Measurements from ENCODE around the gene BAHCC1.

BAHCC1 gene

DNA sequence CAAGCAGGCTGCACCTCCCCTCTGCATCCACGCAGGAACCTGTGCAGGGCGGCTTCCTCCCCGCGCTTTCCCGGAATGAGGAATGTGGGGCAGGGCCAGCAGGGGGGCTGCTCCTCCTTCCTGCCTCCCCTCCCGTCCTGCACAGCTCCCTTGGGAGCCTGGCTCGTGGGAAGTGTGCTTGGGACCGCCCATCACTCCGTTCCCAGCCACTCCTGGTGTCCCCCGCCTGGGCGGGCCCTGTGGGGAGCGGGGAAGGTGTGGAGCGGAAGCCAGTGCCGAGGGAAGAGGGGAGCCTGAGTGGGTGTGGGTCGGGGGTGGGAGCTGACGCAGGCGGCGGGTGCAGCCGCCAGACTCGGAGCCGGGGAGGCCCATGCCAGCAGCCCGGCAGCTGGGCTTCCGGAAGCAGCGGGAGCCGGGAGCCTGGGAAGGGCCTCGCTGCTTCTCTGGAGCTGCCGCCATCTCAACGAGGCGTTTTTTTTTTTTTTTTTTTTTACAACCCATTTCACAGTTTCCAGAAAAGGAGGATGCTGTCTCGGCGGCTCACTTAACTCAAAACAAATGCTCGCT is 24.1 kb downstream of the BAHCC1 start (continued):
- no peak for TF ChIP-seq ZNF280D (tag by site-specific recombination; IDR thresholded peaks at IDR 0.05)
- TF ChIP-seq ZNF146 (tag by site-specific recombination; IDR thresholded peaks at IDR 0.05): no peak
- TF ChIP-seq ZNF548 (tag by site-specific recombination; IDR thresholded peaks at IDR 0.05): no peak
- TF ChIP-seq ZNF324 (tag by site-specific recombination; IDR thresholded peaks at IDR 0.05): no peak
- peak; percentile 61 for TF ChIP-seq ZBTB20 (tag by site-specific recombination; IDR thresholded peaks at IDR 0.05)
- peak; percentile 73; the same call in 1 of the 2 replicates for TF ChIP-seq ZBTB11 (tag by site-specific recombination; conservative IDR thresholded peaks at IDR 0.05; ENCODE audit: low read depth)
- no peak for TF ChIP-seq ZNF148 (tag by site-specific recombination; IDR thresholded peaks at IDR 0.05; ENCODE audit: borderline replicate concordance)
- peak; percentile 100 for TF ChIP-seq ZNF341 (tag by site-specific recombination; IDR thresholded peaks at IDR 0.05; ENCODE audit: low read depth)
- peak; percentile 97 for TF ChIP-seq KLF8 (tag by site-specific recombination; IDR thresholded peaks at IDR 0.05)
- peak; percentile 86; the same call in 1 of the 2 replicates for TF ChIP-seq ZNF76 (tag by site-specific recombination; IDR thresholded peaks at IDR 0.05; ENCODE audit: borderline replicate concordance, low read depth)
- TF ChIP-seq ZNF2 (tag by site-specific recombination; IDR thresholded peaks at IDR 0.05): no peak
- no peak for TF ChIP-seq ZNF626 (tag by site-specific recombination; IDR thresholded peaks at IDR 0.05)
- no peak for TF ChIP-seq ZNF596 (tag by site-specific recombination; IDR thresholded peaks at IDR 0.05)
- TF ChIP-seq, protein P1, sequence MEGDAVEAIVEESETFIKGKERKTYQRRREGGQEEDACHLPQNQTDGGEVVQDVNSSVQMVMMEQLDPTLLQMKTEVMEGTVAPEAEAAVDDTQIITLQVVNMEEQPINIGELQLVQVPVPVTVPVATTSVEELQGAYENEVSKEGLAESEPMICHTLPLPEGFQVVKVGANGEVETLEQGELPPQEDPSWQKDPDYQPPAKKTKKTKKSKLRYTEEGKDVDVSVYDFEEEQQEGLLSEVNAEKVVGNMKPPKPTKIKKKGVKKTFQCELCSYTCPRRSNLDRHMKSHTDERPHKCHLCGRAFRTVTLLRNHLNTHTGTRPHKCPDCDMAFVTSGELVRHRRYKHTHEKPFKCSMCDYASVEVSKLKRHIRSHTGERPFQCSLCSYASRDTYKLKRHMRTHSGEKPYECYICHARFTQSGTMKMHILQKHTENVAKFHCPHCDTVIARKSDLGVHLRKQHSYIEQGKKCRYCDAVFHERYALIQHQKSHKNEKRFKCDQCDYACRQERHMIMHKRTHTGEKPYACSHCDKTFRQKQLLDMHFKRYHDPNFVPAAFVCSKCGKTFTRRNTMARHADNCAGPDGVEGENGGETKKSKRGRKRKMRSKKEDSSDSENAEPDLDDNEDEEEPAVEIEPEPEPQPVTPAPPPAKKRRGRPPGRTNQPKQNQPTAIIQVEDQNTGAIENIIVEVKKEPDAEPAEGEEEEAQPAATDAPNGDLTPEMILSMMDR (tag by site-specific recombination; IDR thresholded peaks at IDR 0.05): no peak
- TF ChIP-seq ZNF140 (tag by site-specific recombination; IDR thresholded peaks at IDR 0.05): no peak
- TF ChIP-seq ZNF843 (tag by site-specific recombination; IDR thresholded peaks at IDR 0.05): 0 out of 2 replicates have a peak, but pooled peaks have one; percentile 9
- TF ChIP-seq ZNF133 (tag by site-specific recombination; IDR thresholded peaks at IDR 0.05): no peak
- peak; percentile 99 for TF ChIP-seq GLIS2 (tag by site-specific recombination; IDR thresholded peaks at IDR 0.05)
- TF ChIP-seq ZNF837 (tag by site-specific recombination; IDR thresholded peaks at IDR 0.05): no peak
- TF ChIP-seq KLF7 (tag by site-specific recombination; IDR thresholded peaks at IDR 0.05; ENCODE audit: borderline replicate concordance): peak; percentile 73
- no peak for TF ChIP-seq ZSCAN30 (tag by site-specific recombination; IDR thresholded peaks at IDR 0.05)
- TF ChIP-seq MEIS1 (CRISPR knock-in tag; IDR thresholded peaks at IDR 0.05; ENCODE audit: borderline replicate concordance): no peak
- TF ChIP-seq KLF9 (tag by site-specific recombination; IDR thresholded peaks at IDR 0.05; ENCODE audit: low read depth): peak; percentile 86
- TF ChIP-seq ZBTB1 (tag by site-specific recombination; IDR thresholded peaks at IDR 0.05): no peak
- TF ChIP-seq SP7 (tag by site-specific recombination; IDR thresholded peaks at IDR 0.05): peak; percentile 95
- TF ChIP-seq PRDM10 (tag by site-specific recombination; IDR thresholded peaks at IDR 0.05): peak; percentile 76
- TF ChIP-seq ZNF558 (tag by site-specific recombination; IDR thresholded peaks at IDR 0.05): no peak

Measured in HEK293 (cell line).